Measurements from ENCODE around the gene ANKRD11. TPM values are rescaled to one million over a fixed set of nuclear protein-coding genes. Genes with fewer than 3 reads are reported as not detected.
A peak's percentile ranks its signal among the peaks of the same experiment; 100 is the strongest.

ANKRD11 gene
- total RNA-seq, 1 experiment from 2014 or later = 242 TPM

GRCh38 chr16:89506791-89507191, 16.4 kb upstream of the ANKRD11 start:
- H3K9me3 Mint-ChIP-seq (ENCODE audit: low read depth, unreplicated experiment) = no peaks in the 10 kb centered on the region
- intact Hi-C loops (cut with micrococcal nuclease; ENCODE audit: unreplicated experiment) = loop anchor here (5.0 kb wide), 1 partner anchor 174 kb away; no protein-coding TSS in a partner anchor
- BruUV-seq (replicated peaks) = no TSS peak
- peak; percentile 22 for DNase-seq
- no peak for TF ChIP-seq CTCF (IDR thresholded peaks at IDR 0.05; ENCODE audit: unreplicated experiment)
- peaks cover 72% of the 10 kb centered on the region for H3K36me3 Mint-ChIP-seq (ENCODE audit: insufficient read depth, unreplicated experiment)
- H3K4me3 Mint-ChIP-seq (ENCODE audit: low read depth, unreplicated experiment) = peak overlapping the region; percentile 64
- H3K4me1 Mint-ChIP-seq (ENCODE audit: low read depth, unreplicated experiment) = peaks cover 30% of the 10 kb centered on the region
- H3K27ac Mint-ChIP-seq (ENCODE audit: unreplicated experiment) = peak overlapping the region; percentile 94
- H3K27me3 Mint-ChIP-seq (ENCODE audit: unreplicated experiment) = no peaks in the 10 kb centered on the region
- CTCF ChIA-PET = interaction anchor here (1.0 to 1.3 kb wide), 3 partner anchors 12 to 191 kb away, joined by 3 to 8 read pairs (median 5); no protein-coding TSS in a partner anchor

- TF ChIP-seq CTCF (IDR thresholded peaks at IDR 0.05; ENCODE audit: unreplicated experiment) = no peak
- no peaks in the 10 kb centered on the region for H3K27me3 Mint-ChIP-seq (ENCODE audit: unreplicated experiment)
- no TSS peak for BruUV-seq (replicated peaks)
- intact Hi-C loops (cut with micrococcal nuclease; ENCODE audit: unreplicated experiment) = loop anchor here (5.0 kb wide), 1 partner anchor 174 kb away; no protein-coding TSS in a partner anchor
- H3K27ac Mint-ChIP-seq (ENCODE audit: unreplicated experiment) = peak overlapping the region; percentile 94
- DNase-seq = no peak
- H3K36me3 Mint-ChIP-seq (ENCODE audit: insufficient read depth, unreplicated experiment) = peaks cover 70% of the 10 kb centered on the region
- H3K4me3 Mint-ChIP-seq (ENCODE audit: low read depth, unreplicated experiment) = peak overlapping the region; percentile 64
- CTCF ChIA-PET = no interaction called here
- no peaks in the 10 kb centered on the region for H3K9me3 Mint-ChIP-seq (ENCODE audit: low read depth, unreplicated experiment)
- peaks cover 34% of the 10 kb centered on the region for H3K4me1 Mint-ChIP-seq (ENCODE audit: low read depth, unreplicated experiment)
Observed at GRCh38 chr16:89506113-89506504, 15.7 kb upstream of the ANKRD11 start.

- peak; percentile 92 for DNase-seq
- Mint-ChIP-seq H3K4me1 (ENCODE audit: low read depth, unreplicated experiment) (peaks cover 34% of the 10 kb centered on the region), H3K27me3 (ENCODE audit: unreplicated experiment) (no peaks in the 10 kb centered on the region), H3K9me3 (ENCODE audit: low read depth, unreplicated experiment) (no peaks in the 10 kb centered on the region), H3K4me3 (ENCODE audit: low read depth, unreplicated experiment) (peak overlapping the region; percentile 64), H3K36me3 (ENCODE audit: insufficient read depth, unreplicated experiment) (peaks cover 63% of the 10 kb centered on the region), H3K27ac (ENCODE audit: unreplicated experiment) (peak overlapping the region; percentile 94)
- no peak for TF ChIP-seq CTCF (IDR thresholded peaks at IDR 0.05; ENCODE audit: unreplicated experiment)
- CTCF ChIA-PET = interaction anchor here (0.7 kb wide), 1 partner anchor 456 kb away, joined by 4 read pairs; no protein-coding TSS in a partner anchor
- intact Hi-C loops (cut with micrococcal nuclease; ENCODE audit: unreplicated experiment) = loop anchor here (5.0 kb wide), 1 partner anchor 173 kb away; no protein-coding TSS in a partner anchor
- BruUV-seq (replicated peaks) = TSS peak; percentile 14
Observed at GRCh38 chr16:89505204-89506112, 15.1 kb upstream of the ANKRD11 start.

- no TSS peak for BruUV-seq (replicated peaks)
- no peak for TF ChIP-seq CTCF (IDR thresholded peaks at IDR 0.05; ENCODE audit: unreplicated experiment)
- DNase-seq = no peak
- H3K27ac Mint-ChIP-seq (ENCODE audit: unreplicated experiment) = peak overlapping the region; percentile 42
- no peaks in the 10 kb centered on the region for H3K9me3 Mint-ChIP-seq (ENCODE audit: low read depth, unreplicated experiment)
- CTCF ChIA-PET = no interaction called here
- H3K36me3 Mint-ChIP-seq (ENCODE audit: insufficient read depth, unreplicated experiment) = peaks cover 54% of the 10 kb centered on the region
- H3K4me1 Mint-ChIP-seq (ENCODE audit: low read depth, unreplicated experiment) = peaks cover 34% of the 10 kb centered on the region
- H3K27me3 Mint-ChIP-seq (ENCODE audit: unreplicated experiment) = no peaks in the 10 kb centered on the region
- intact Hi-C loops (cut with micrococcal nuclease; ENCODE audit: unreplicated experiment) = no loop called here
- H3K4me3 Mint-ChIP-seq (ENCODE audit: low read depth, unreplicated experiment) = no peak overlapping the region
Observed at GRCh38 chr16:89504091-89504490, 13.7 kb upstream of the ANKRD11 start.

Measured in Calu3 (cell line).